ENCODE results near the gene PKDCC. TPM values are rescaled to one million over a fixed set of nuclear protein-coding genes. Genes with fewer than 3 reads are reported as not detected.
A peak's percentile ranks its signal among the peaks of the same experiment; 100 is the strongest.

PKDCC gene
- total RNA-seq, 1 experiment from 2014 or later, result 14.8 TPM

- no TSS peak for BruUV-seq (replicated peaks)
- peaks cover 33% of the 10 kb centered on the region for H3K4me1 ChIP-seq (ENCODE audit: control insufficient read depth, insufficient read depth, low read length)
- H3K9me3 ChIP-seq (ENCODE audit: control insufficient read depth, insufficient read depth, low read depth, low read length), result no peaks in the 10 kb centered on the region
- H3K4me3 ChIP-seq (ENCODE audit: low read depth in 2 of 2, low read length in 2 of 2), result no peak overlapping the region
- H3K27ac ChIP-seq (ENCODE audit: low read length), result no peak overlapping the region; the same call in 1 of the 2 replicates
- DNase-seq (ENCODE audit: low read depth, low spot score), result no peak
- TF ChIP-seq TCF7L2 (IDR thresholded peaks at IDR 0.05; ENCODE audit: low read depth, low read length) (no peak), CTCF (IDR thresholded peaks at IDR 0.05) (no peak), SIN3A (IDR thresholded peaks at IDR 0.05; ENCODE audit: borderline replicate concordance, insufficient read depth, low read depth, low read length) (no peak), POLR2AphosphoS5 (IDR thresholded peaks at IDR 0.05; ENCODE audit: low read depth, low read length) (no peak), REST (IDR thresholded peaks at IDR 0.05; ENCODE audit: insufficient read depth in 1 of 2, low read depth in 2 of 2, low read length in 1 of 2) (no peak)
- in situ Hi-C loops (cut with HindIII; ENCODE audit: low pct_unique_long_range_greater_than_20kb, low sequenced_read_pairs) (no loop called here), intact Hi-C loops (cut with micrococcal nuclease; ENCODE audit: unreplicated experiment) (no loop called here)
- H3K27me3 ChIP-seq (ENCODE audit: control insufficient read depth, insufficient read depth, low read length), result no peaks in the 10 kb centered on the region
- no peak for ATAC-seq
- H3K36me3 ChIP-seq (ENCODE audit: control insufficient read depth, insufficient read depth, low read length), result no peaks in the 10 kb centered on the region
- ChIA-PET CTCF (interaction anchor here (1.5 kb wide), 1 partner anchor 222 kb away, joined by 4 read pairs; no protein-coding TSS in a partner anchor), POLR2A (no interaction called here)
These were observed 43.9 kb downstream of the PKDCC start for GRCh38 chr2:42091671-42092070.

- intact Hi-C loops (cut with micrococcal nuclease; ENCODE audit: unreplicated experiment) (no loop called here), in situ Hi-C loops (cut with HindIII; ENCODE audit: low pct_unique_long_range_greater_than_20kb, low sequenced_read_pairs) (no loop called here)
- BruUV-seq (replicated peaks), result no TSS peak
- ATAC-seq, result peak; percentile 55
- Histone ChIP-seq H3K27me3 (ENCODE audit: control insufficient read depth, insufficient read depth, low read length) (no peaks in the 10 kb centered on the region), H3K36me3 (ENCODE audit: control insufficient read depth, insufficient read depth, low read length) (no peaks in the 10 kb centered on the region), H3K9me3 (ENCODE audit: control insufficient read depth, insufficient read depth, low read depth, low read length) (no peaks in the 10 kb centered on the region), H3K4me1 (ENCODE audit: control insufficient read depth, insufficient read depth, low read length) (peaks cover 35% of the 10 kb centered on the region), H3K4me3 (ENCODE audit: low read depth in 2 of 2, low read length in 2 of 2) (peak overlapping the region in 1 of 2 experiments; percentile 0; a peak in 1 of 4 replicates), H3K27ac (ENCODE audit: low read length) (peak overlapping the region; percentile 57)
- no peak for DNase-seq (ENCODE audit: low read depth, low spot score)
- POLR2A ChIA-PET, result no interaction called here
- TF ChIP-seq POLR2AphosphoS5 (IDR thresholded peaks at IDR 0.05; ENCODE audit: low read depth, low read length), result no peak
- TF ChIP-seq TCF7L2 (IDR thresholded peaks at IDR 0.05; ENCODE audit: low read depth, low read length), result peak; percentile 99
- CTCF ChIA-PET, result interaction anchor here (1.5 kb wide), 1 partner anchor 223 kb away, joined by 4 read pairs; no protein-coding TSS in a partner anchor
These were observed 44.5 kb downstream of the PKDCC start for GRCh38 chr2:42092084-42092996.

Data from Panc1 (cell line).